Activated CD4-positive, alpha-beta T cell treated with anti-CD3 and anti-CD28 coated beads, Interleukin-2, amount 50 U/mL, for 24 hours (primary cell): Measurements from ENCODE around the gene EZH1.
"Not testable (repeated sequence)": the region's sequence is repeated elsewhere in the genome, so short reads cannot be mapped to it uniquely, and the experiment has no call there.

Experiments used
- DNase-seq, 2 donors: peaks; one replicate each; pipeline ENCODE4 v3.0.0-alpha.2; 2020; ENCODE audit warnings: low read depth in 1 of 2, low spot score in 1 of 2

The EZH1 gene

GRCh38 chr17:42773290-42774035 lies 28.6 kb upstream of the EZH1 start, which contains the start of gene VPS25:
Gene VPS25 (plus strand): TSS chr17:42773449. CDS start chr17:42773476, 27 bp downstream.
- DNase-seq: peak; percentile 56 to 76

GRCh38 chr17:42772945-42773289 lies 28.1 kb upstream of the EZH1 start:
- DNase-seq: no peak

DNA sequence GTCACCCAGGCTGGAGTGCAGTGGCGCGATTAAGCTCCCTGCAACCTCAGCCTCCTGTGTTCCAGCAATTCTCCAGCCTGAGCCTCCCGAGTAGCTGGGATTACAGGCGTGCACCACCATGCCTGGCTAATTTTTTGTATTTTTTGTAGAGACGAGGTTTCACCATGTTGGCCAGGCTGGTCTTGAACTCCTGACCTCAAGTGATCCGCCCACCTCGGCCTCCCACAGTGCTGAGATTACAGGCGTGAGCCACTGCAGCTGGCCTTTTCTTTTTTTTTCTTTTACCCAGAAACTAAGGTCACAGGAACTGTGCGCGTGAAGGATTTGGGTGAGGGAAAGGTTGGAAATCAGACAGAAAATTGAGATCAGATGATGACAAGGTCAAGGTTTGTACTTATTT lies 25.1 kb upstream of the EZH1 start:
- DNase-seq: not testable (repeated sequence)

DNA sequence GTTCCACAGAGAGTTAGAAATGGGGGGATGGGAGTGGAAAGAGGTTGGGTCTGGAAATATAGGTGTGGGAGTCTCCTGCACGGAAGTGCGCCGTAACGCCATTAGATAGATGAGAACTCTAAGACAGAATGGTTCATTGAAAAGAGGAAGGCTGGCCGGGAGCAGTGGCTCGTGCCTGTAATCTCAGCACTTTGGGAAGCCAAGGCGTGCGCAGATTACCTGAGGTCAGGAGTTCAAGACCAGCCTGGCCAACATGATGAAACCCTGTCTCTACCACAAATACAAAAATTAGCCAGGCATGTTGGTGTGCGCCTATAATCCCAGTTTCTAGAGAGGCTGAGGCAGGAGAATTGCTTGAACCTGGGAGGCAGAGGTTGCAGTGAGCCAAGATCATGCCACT lies 23.2 kb upstream of the EZH1 start:
- DNase-seq: not testable (repeated sequence)

DNA sequence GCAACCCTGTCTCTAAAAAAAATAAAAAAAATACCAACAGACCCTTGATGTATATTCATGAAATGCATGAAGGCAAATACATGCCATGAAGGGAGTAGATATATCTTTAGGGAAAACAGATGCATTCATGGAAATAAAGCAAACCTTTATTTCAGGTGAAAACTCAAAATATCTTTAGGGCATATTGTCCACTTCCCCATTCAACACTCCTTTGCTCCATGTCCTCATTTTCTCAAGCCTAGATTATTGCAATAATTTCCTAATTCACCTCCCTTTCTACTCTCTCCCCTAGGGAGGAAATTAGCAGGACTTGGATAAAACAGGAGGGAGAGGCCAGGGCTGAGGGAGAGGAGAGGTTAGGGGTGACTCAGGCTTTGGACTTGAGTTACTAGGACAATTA lies 22.7 kb upstream of the EZH1 start:
- DNase-seq: no peak

DNA sequence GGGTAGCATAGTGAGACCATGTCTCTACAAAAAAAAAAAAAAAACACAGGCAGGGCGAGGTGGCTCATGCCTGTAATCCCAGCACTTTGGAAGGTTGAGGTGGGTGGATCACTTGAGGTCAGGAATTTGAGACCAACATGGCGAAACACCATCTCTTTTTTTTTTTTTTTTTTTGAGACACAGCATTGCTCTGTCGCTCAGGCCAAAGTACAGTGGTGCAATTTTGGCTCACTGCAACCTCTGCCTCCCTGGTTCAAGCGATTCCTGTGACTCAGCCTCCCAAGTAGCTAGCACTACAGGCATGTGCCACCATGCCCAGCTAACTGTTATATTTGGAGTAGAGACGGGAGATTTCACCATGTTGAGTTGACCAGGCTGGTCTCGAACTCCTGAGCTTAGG lies 21.3 kb upstream of the EZH1 start:
- no peak for DNase-seq

DNA sequence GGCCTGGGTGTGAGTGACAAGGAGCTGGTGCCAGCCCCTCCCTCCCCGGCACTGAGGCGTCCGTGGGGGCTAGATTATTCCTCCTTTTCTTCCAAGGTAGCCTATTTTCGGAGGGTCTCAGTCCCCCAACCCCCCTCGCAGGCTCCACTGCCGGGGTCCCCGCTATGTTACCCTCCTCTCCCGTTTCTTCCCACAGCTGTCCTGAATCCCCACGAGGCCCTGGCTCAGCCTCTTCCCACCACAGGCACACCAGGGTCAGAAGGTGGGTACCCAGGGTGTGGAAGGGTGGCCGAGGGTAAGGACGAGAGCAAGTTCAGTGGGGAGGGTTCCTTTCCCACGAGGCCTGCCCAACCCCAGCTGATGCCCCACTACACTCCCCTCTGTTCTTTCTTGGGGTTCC lies 16.8 kb upstream of the EZH1 start:
- no peak for DNase-seq

GRCh38 chr17:42760652-42761581 lies 16.1 kb upstream of the EZH1 start, which contains the start of gene RAMP2:
Gene RAMP2 (plus strand): TSS chr17:42761227. CDS start chr17:42761262, 35 bp downstream.
- no peak for DNase-seq

DNA sequence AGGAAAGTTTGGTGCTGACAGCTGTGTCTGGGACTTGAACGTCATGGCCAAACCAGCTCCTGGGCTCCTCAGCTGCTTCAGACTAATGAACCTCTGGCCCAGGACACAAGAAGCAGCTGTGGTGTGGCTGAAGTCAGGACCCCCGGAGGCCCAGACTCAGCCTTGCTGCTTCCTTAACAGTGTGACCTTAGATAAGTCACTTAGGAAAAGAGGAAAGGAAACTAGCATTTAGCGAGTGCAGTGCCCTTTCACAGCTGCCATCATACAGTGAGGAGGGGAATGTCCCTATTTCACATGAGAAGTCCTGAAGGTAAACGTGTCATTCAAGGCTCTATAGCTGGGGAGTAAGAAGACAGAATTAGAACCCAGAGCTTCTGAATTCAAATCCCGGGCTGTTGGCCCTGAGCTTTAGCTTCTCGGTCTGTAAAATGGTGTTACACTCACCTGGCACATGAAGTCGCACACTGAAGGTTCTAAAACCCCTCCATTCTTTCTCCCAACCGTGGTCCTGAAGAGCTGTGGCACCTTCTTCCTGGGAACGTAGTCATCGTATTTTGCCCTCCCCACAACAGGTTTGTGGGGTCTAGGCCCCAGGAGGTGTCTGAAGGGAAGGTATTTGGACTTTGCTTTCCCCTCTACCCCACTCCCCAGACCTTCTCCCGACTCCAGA lies 15.3 kb upstream of the EZH1 start:
- no peak for DNase-seq

DNA sequence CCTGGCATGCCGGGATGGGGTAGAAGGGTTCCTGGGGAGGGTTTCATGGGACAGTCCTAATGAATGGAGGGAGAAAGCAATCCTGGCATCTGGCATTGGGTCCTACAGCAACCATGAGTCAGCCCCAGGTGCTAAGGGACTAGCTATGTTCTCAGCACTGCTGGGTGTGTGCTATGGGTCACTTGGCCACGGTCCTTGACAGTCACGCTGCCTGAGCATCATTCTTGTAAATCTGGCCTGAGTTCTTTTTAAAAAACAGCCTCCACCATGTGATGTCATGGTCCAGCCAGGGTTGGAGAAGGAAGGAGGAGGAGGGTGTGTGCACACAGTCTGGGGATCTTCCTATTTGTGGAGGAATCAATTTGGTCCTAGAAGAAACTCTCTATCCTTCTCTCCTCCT lies 9.9 kb upstream of the EZH1 start:
- DNase-seq: no peak

DNA sequence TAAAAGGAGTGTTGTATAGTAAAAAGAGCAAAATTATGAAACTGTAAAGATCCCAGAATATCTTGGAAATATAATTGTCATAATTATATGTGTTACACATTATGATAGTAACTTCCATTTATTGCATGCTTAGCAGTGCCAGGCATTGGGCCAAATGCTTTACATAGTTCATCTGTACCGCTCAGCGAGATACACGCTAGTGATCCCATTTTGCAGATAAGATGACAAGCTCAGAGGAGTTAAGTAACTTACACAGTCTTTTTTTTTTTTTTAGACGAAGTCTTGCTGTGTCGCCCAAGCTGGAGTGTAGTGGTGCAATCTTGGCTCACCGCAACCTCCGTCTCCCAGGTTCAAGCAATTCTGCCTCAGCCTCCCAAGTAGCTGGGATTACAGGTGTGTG lies 6.8 kb upstream of the EZH1 start:
- no peak for DNase-seq

DNA sequence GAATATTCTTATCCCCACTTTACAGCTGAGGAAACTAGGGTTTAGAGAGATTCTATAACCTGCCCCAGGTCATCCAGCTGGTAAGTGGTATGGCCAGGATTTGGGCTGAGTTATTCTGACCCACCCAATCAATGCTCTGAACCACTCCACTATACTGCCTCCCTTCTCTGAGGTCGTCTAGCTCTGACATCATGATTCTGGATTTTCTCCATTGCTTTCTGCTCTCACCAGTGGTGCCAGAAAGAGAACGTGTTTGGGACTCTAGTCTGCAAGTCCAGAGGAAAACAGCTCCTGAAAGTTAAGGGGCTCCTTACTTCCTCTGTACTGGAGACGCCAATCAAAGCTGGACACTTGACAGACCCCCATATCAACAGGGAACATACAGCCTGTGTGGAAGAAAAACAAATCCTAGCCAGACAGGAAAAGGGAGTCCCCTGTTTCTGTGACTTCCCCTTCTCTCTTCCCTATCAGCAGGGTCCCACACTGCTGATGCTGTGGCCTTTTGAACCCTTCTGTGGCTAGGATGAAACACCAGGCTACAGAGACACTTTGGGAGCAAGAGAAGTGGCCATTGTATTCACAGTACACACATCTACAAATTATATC lies 6.0 kb upstream of the EZH1 start:
- no peak for DNase-seq

DNA sequence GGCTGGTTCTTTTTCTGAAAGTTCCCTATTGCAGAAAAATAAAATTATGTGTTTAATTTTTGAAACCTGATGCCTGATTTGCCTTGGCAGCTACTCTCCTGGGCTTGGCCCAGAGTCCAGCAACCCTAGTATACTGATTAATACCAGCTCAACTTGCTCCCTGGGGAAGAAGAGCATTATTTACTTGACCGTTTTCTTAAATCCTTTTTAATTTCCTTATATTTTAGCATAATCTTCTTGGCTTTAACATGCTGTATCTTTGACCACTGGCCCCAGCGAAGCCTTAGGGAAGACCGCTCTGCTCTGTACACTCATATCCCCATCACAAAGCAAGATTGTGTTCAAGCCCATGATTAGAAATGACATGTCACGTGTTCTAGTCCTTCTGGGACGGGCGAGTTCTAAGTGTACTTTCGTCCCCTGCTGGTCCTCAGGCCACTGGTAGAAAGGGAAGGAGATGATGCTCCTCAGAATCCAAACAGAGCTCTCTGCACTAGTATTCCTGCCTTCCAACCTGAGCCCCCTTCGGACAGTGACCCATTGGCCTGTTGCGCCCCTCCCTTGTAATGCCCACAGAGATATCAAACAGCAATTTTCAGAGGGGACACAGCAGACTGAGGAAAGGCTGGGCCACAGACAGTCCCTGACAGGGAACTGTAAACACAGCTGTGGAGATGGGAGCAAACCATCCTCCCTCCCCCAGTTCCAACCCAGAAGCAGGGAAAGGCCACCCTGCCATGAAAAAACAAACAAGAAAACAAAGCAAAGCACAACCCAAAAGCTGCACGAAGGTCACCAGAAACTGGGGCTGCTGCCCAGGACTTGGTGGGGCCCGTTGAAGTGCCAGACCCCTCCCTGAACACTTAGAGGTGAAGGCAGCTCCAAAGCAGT lies 4.3 kb upstream of the EZH1 start:
- DNase-seq: no peak

GRCh38 chr17:42748202-42748907 lies 3.5 kb upstream of the EZH1 start:
- no peak for DNase-seq

GRCh38 chr17:42744283-42744805 lies 496 bp downstream of the EZH1 start:
- DNase-seq: peak; percentile 54 to 55

GRCh38 chr17:42743595-42744282 lies 1.1 kb downstream of the EZH1 start:
- no peak for DNase-seq

DNA sequence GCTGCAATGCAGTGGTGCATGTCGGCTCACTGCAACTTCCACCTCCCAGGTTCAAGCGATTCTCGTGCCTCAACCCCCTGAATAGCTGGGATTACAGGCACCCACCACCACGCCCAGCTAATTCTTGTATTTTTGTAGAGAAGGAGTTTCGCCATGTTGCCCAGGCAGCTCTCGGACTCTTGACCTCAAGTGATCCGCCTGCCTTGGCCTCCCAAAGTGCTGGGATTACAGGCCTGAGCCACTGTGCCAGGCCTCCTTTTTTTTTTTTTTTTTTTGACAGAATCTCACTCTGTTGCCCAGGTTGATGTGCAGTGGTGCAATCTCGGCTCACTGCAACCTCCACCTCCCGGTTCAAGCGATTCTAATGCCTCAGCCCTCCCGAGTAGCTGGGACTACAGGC lies 1.9 kb downstream of the EZH1 start:
- not testable (repeated sequence) for DNase-seq

DNA sequence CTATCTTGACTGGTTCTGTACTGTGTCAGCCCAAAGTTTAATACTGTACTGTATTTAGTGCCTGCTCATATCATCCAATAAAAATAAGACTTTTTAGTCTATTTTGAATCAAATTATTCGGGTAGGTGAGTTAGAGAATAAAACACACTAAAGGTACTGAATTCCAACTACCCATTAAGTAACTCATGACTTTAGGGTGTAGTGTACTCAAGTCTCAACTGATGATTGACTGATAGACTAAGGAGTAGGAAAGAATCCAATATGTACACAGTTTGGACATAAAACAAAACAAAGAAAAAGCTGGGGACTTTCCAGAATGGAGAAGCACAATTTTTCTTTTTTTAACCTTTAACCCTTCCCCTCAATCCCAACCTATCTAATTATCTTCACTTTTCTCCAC lies 4.1 kb downstream of the EZH1 start:
- no peak for DNase-seq

DNA sequence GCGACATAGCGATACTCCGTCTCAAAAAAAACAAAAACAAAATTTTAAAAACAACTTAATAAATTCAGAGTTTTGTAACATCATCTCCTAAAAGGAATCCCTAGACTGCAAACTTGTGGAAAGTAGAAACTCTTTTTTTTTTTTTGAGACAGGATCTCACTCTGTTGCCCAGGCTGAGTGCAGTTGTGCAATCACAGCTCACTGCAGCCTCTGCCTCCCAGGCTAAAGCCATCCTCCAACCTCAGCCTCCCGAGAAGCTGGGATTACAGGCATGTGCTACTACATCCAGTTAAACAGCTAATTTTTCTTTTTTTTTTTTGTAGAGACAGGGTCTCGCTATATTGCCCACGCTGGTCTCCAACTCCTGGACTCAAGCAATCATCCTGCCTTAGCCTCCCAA lies 19.7 kb downstream of the EZH1 start:
- DNase-seq: no peak
